ENCODE measurements around the gene ZBTB48.

GRCh38 chr1:6601923-6602668, 22.3 kb downstream of the ZBTB48 start:
- no peak for TF ChIP-seq POLR2A (IDR thresholded peaks at IDR 0.05)
- no peak for TF ChIP-seq CTCF (IDR thresholded peaks at IDR 0.05 in 4 of 5, conservative IDR thresholded peaks at IDR 0.05 in 1 of 5)
